Peyer's patch (tissue), 4 donors: ENCODE measurements around the gene GRK2. TPM values are rescaled to one million over a fixed set of nuclear protein-coding genes. Genes with fewer than 3 reads are reported as not detected.

Source experiments
- DNase-seq, 3 donors: peaks; one replicate each; pipeline ENCODE4 v3.0.0-alpha.2; 2017 to 2019
- H3K27ac ChIP-seq, 4 donors: fragments of 200-600 bp; sonication (generic); one replicate each; pipeline ENCODE4 v1.5.1; 2016 to 2019
- H3K27me3 ChIP-seq, 2 donors: fragments of 200-600 bp; sonication (generic); one replicate each; pipeline ENCODE4 v1.5.1; 2019
- H3K36me3 ChIP-seq, 3 donors: fragments of 200-600 bp; sonication (generic); one replicate each; pipeline ENCODE4 v1.5.1; 2016 to 2019
- H3K4me1 ChIP-seq, 4 donors: fragments of 200-600 bp; sonication (generic); one replicate each; pipeline ENCODE4 v1.5.1; 2016 to 2019
- H3K4me3 ChIP-seq, 4 donors: fragments of 200-600 bp; sonication (generic); 1 replicate in 3 of 4; 2 replicates in 1 of 4; pipeline ENCODE4 v1.5.1; 2016 to 2019; ENCODE audit warnings: mild to moderate bottlenecking in 1 of 4
- H3K9me3 ChIP-seq, 4 donors: fragments of 200-600 bp; sonication (generic); one replicate each; pipeline ENCODE4 v1.5.1; 2016 to 2019; ENCODE audit warnings: mild to moderate bottlenecking in 1 of 4
- POLR2A ChIP-seq, 2 donors: fragments of 450-650 bp; IDR thresholded peaks; one replicate each; pipeline ENCODE4 v1.5.1; 2017; ENCODE audit warnings: antibody characterized with exemption in 2 of 2, mild to moderate bottlenecking in 2 of 2, moderate library complexity in 2 of 2
- total RNA-seq, 4 donors: library from RNA; depleted of rRNA; stranded (reverse); fragments of >200 nt; gene quantifications; one replicate each; pipeline ENCODE4 v1.1.0, GENCODE V29; 2016
- TF ChIP-seq, protein P1 (sequence below), 6 experiments: fragments of 450-650 bp in 4 of 6; fragments of 200-600 bp in 2 of 6; sonication (generic) in 1 of 6; IDR thresholded peaks; one replicate each; pipeline ENCODE4 v1.5.1; 2017 to 2019; ENCODE audit warnings: antibody characterized with exemption in 6 of 6, mild to moderate bottlenecking in 3 of 6, moderate library complexity in 1 of 6

Gene GRK2
- total RNA-seq, 4 donors from 2014 or later, result 103 to 276 (median 163) TPM

DNA sequence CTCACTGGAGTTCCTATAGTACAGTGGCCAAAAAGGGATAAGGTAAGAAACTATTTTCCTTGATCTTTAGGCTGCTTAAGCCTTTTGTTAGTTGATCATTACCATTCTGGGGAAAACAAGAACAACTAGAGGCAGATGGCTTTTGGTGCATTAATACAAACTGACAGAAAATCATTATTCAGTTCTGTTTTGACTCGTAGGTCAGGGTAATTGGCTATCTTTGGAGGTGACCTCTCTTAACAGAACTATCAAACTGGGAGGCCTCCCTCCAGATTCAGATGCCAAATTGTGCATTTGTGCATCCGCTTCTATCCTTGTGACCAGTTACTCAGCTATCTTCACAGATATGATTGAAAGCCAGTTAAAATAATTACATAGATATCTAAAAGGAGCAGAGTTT is 23.2 kb upstream of the GRK2 start:
- Histone ChIP-seq H3K27me3 (no peaks in the 10 kb centered on the region), H3K27ac (no peak overlapping the region), H3K4me3 (no peak overlapping the region), H3K36me3 (peaks cover 0 to 51% (median 0%) of the 10 kb centered on the region in 3 donors), H3K4me1 (peaks cover 0 to 40% (median 12%) of the 10 kb centered on the region in 4 donors), H3K9me3 (no peaks in the 10 kb centered on the region)
- TF ChIP-seq POLR2A (IDR thresholded peaks at IDR 0.05), result no peak
- TF ChIP-seq, protein P1, sequence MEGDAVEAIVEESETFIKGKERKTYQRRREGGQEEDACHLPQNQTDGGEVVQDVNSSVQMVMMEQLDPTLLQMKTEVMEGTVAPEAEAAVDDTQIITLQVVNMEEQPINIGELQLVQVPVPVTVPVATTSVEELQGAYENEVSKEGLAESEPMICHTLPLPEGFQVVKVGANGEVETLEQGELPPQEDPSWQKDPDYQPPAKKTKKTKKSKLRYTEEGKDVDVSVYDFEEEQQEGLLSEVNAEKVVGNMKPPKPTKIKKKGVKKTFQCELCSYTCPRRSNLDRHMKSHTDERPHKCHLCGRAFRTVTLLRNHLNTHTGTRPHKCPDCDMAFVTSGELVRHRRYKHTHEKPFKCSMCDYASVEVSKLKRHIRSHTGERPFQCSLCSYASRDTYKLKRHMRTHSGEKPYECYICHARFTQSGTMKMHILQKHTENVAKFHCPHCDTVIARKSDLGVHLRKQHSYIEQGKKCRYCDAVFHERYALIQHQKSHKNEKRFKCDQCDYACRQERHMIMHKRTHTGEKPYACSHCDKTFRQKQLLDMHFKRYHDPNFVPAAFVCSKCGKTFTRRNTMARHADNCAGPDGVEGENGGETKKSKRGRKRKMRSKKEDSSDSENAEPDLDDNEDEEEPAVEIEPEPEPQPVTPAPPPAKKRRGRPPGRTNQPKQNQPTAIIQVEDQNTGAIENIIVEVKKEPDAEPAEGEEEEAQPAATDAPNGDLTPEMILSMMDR (IDR thresholded peaks at IDR 0.05), result no peak
- no peak for DNase-seq

DNA sequence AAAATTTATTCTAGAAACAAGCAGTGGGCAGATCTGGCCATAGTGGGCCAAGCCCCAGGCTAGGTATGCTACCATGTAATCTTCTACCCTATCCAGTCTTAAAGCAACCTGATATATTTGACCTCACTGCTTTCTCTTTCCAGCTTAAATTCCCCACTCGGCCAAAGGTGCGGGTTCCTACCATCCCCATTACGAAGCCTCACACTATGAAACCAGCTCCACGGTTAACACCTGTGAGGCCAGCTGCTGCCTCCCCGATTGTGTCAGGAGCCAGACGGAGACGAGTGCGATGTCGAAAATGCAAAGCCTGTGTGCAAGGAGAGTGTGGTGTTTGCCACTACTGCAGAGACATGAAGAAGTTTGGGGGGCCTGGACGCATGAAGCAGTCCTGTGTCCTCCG is 21.2 kb upstream of the GRK2 start:
- peaks cover 0 to 71% (median 3%) of the 10 kb centered on the region in 3 donors for H3K36me3 ChIP-seq

DNA sequence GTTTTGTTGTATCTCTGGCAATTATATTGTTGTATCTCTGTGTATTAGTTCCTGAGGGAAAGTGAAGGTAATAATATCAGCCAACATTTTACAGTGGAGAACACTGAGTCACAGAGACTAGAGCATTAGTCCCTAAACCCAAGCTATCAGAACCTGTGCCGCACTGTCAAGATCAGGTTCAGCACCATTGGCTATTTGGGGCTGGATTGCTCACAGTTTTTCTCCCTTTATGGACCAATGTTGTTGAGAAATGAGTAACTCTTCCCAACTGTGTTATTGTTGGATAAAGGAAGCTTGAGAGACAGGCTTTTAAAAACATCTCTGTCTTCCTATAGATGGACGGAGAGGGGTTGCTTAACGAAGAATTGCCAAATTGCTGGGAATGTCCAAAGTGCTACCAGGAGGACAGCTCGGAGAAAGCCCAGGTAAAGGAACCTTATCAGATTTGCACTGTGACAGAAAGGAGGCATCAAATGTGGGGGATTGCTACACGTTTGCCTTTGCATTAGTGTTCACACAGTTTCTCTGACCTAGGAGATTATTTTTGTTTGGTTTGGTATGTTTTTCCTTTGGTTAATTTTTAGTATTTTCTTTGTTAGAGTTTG is 18.2 kb upstream of the GRK2 start:
- Histone ChIP-seq H3K9me3 (no peaks in the 10 kb centered on the region), H3K36me3 (peaks cover 2 to 97% (median 3%) of the 10 kb centered on the region in 3 donors), H3K4me3 (no peak overlapping the region), H3K27ac (no peak overlapping the region), H3K4me1 (peaks cover 0 to 5% (median 2%) of the 10 kb centered on the region in 4 donors), H3K27me3 (no peaks in the 10 kb centered on the region)
- no peak for DNase-seq
- TF ChIP-seq, protein P1 (IDR thresholded peaks at IDR 0.05), result no peak
- TF ChIP-seq POLR2A (IDR thresholded peaks at IDR 0.05), result no peak

More for the DNA sequence above, 21.2 kb upstream of the GRK2 start:
- H3K4me1 ChIP-seq, result peaks cover 0 to 26% (median 7%) of the 10 kb centered on the region in 4 donors
- H3K27me3 ChIP-seq, result no peaks in the 10 kb centered on the region
- TF ChIP-seq, protein P1 (IDR thresholded peaks at IDR 0.05), result no peak
- TF ChIP-seq POLR2A (IDR thresholded peaks at IDR 0.05), result no peak
- H3K4me3 ChIP-seq, result no peak overlapping the region
- H3K27ac ChIP-seq, result no peak overlapping the region
- no peaks in the 10 kb centered on the region for H3K9me3 ChIP-seq
- no peak for DNase-seq

DNA sequence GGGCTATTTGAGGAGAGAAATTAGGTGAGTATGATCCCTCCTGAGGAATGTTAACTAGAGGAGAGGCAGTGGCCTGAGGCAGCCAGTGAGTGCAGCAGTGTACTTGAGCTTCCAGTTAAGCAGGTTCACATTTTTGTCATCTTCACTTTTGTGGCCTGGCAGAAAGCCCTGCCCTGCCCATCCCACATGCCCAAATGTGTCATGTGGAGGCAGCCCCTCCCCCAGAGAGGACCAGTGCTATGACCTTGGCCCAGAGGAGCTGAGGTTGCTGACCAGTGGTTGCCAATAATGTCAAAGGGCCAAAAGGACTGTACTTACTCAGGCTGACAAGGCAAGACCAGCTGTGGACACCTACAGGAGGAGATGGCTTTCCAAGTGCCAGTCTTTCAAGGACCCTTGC is 17.6 kb upstream of the GRK2 start:
- Histone ChIP-seq H3K4me1 (peaks cover 0 to 4% (median 0%) of the 10 kb centered on the region in 4 donors), H3K4me3 (no peak overlapping the region), H3K27ac (no peak overlapping the region), H3K27me3 (no peaks in the 10 kb centered on the region), H3K36me3 (peaks cover 3 to 97% (median 8%) of the 10 kb centered on the region in 3 donors), H3K9me3 (no peaks in the 10 kb centered on the region)
- TF ChIP-seq, protein P1 (IDR thresholded peaks at IDR 0.05), result no peak
- TF ChIP-seq POLR2A (IDR thresholded peaks at IDR 0.05), result no peak
- peak in 2 of 3 donors; percentile 6 to 31 for DNase-seq

DNA sequence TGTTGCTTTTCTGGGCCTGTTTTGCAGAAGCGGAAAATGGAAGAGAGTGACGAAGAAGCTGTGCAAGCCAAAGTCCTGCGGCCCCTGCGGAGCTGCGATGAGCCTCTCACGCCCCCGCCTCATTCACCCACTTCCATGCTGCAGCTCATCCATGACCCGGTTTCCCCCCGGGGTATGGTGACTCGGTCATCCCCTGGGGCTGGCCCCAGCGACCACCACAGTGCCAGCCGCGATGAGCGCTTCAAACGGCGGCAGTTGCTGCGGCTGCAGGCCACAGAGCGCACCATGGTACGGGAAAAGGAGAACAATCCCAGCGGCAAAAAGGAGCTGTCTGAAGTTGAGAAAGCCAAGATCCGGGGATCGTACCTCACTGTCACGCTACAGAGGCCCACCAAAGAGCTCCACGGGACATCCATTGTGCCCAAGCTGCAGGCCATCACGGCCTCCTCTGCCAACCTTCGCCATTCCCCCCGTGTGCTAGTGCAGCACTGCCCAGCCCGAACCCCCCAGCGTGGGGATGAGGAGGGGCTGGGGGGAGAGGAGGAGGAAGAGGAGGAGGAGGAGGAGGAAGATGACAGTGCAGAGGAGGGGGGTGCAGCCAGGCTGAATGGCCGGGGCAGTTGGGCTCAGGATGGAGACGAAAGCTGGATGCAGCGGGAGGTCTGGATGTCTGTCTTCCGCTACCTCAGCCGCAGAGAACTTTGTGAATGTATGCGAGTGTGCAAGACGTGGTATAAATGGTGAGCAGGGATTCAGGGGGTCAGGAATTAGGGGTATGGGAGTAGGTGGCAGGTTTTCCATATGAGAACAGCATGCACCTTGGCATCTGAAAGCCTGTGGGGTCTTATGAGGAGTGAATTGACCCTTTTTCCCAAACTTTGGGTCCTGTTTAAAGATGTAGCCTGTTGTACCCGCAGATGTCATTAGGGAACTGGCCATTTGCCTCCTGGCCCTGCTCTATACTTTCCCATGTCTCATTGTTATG is 15.9 kb upstream of the GRK2 start:
- H3K9me3 ChIP-seq, result no peaks in the 10 kb centered on the region
- H3K27me3 ChIP-seq, result no peaks in the 10 kb centered on the region
- H3K4me3 ChIP-seq, result no peak overlapping the region
- peak in 2 of 3 donors; percentile 11 to 40 for DNase-seq
- no peaks in the 10 kb centered on the region for H3K4me1 ChIP-seq
- peaks cover 3 to 99% (median 9%) of the 10 kb centered on the region in 3 donors for H3K36me3 ChIP-seq
- TF ChIP-seq POLR2A (IDR thresholded peaks at IDR 0.05), result no peak
- TF ChIP-seq, protein P1 (IDR thresholded peaks at IDR 0.05), result no peak
- no peak overlapping the region for H3K27ac ChIP-seq
